HG02588 (cell line): Measurements from ENCODE around the gene GBP2.
A peak's percentile ranks its signal among the peaks of the same experiment; 100 is the strongest.
"Not testable (repeated sequence)": the region's sequence is repeated elsewhere in the genome, so short reads cannot be mapped to it uniquely, and the experiment has no call there.

Experiments used
- ATAC-seq: cut with Tn5 transposase; IDR thresholded peaks from one replicate; pipeline ENCODE4 v1.9.1; 2021; ENCODE audit warnings: mild to moderate bottlenecking, moderate library complexity; ENCODE audit not compliant: unreplicated experiment

The GBP2 gene

GRCh38 chr1:89126602-89127565, 970 bp upstream of the GBP2 start:
- not testable (repeated sequence) for ATAC-seq

GRCh38 chr1:89125240-89125912, 538 bp downstream of the GBP2 start:
- peak; percentile 21 for ATAC-seq

- no peak for ATAC-seq
Observed at GRCh38 chr1:89121641-89122040, 4.3 kb downstream of the GBP2 start.

- ATAC-seq = no peak
Observed at GRCh38 chr1:89114662-89115061, 11.3 kb downstream of the GBP2 start.

GRCh38 chr1:89112871-89113613, 12.9 kb downstream of the GBP2 start:
- ATAC-seq = no peak

GRCh38 chr1:89104687-89105086, 21.2 kb downstream of the GBP2 start:
- ATAC-seq = no peak

GRCh38 chr1:89104147-89104546, 21.8 kb downstream of the GBP2 start:
- ATAC-seq = no peak

GRCh38 chr1:89102021-89102420, 23.9 kb downstream of the GBP2 start:
- no peak for ATAC-seq

GRCh38 chr1:89100412-89100811, 25.5 kb downstream of the GBP2 start:
- no peak for ATAC-seq

GRCh38 chr1:89098857-89099256, 27.1 kb downstream of the GBP2 start:
- no peak for ATAC-seq

GRCh38 chr1:89095737-89096136, 30.2 kb downstream of the GBP2 start:
- ATAC-seq = no peak

GRCh38 chr1:89089962-89090361, 36.0 kb downstream of the GBP2 start:
- no peak for ATAC-seq

GRCh38 chr1:89088572-89088971, 37.3 kb downstream of the GBP2 start:
- no peak for ATAC-seq

- no peak for ATAC-seq
Observed at GRCh38 chr1:89087241-89087640, 38.7 kb downstream of the GBP2 start.

- ATAC-seq = no peak
Observed at GRCh38 chr1:89085781-89086180, 40.1 kb downstream of the GBP2 start.

- ATAC-seq = no peak
Observed at GRCh38 chr1:89081005-89081404, 44.9 kb downstream of the GBP2 start.

- ATAC-seq = not testable (repeated sequence)
Observed at GRCh38 chr1:89080068-89080467, 45.8 kb downstream of the GBP2 start.

GRCh38 chr1:89072466-89073065, 53.3 kb downstream of the GBP2 start:
- ATAC-seq = not testable (repeated sequence)

- ATAC-seq = no peak
Observed at GRCh38 chr1:89070509-89070908, 55.4 kb downstream of the GBP2 start.

- no peak for ATAC-seq
Observed at GRCh38 chr1:89069951-89070350, 56.0 kb downstream of the GBP2 start.

- no peak for ATAC-seq
Observed at GRCh38 chr1:89068291-89068690, 57.6 kb downstream of the GBP2 start.
